ENCODE measurements around the gene PRAMEF26.
"Not testable (repeated sequence)": the region's sequence is repeated elsewhere in the genome, so short reads cannot be mapped to it uniquely, and the experiment has no call there.

DNA sequence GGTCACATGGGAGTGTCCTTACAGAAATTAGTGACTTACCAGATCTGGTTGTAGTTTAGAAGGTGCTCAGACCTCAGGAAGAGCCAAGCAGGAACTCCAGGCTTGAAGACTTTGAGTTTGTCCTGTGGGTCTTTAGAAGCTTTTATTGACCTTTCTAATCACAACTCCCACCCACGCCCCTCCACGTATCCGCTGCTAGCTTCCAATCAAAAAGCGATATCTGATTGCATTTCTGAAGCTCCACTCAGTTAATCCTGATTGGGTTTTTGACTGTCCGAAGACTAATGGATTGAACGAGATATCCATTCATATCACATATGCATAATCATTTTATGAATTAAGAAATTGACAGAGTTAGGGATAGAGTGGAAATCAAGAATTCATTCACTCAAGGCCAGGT lies 39.1 kb downstream of the PRAMEF26 start, which contains the start of gene HNRNPCL2:
- TF ChIP-seq CTCF, POLR2A (IDR thresholded peaks at IDR 0.05): not testable (repeated sequence)

All from heart left ventricle (tissue), 13 donors.